GM18511 (cell line): Measurements from ENCODE around the gene A2ML1.
"Not testable (repeated sequence)": the region's sequence is repeated elsewhere in the genome, so short reads cannot be mapped to it uniquely, and the experiment has no call there.

Experiments used
- ATAC-seq: cut with Tn5 transposase; IDR thresholded peaks from one replicate; pipeline ENCODE4 v1.9.1; 2021; ENCODE audit warnings: mild to moderate bottlenecking, moderate library complexity; ENCODE audit not compliant: unreplicated experiment

A2ML1 gene

GRCh38 chr12:8822298-8822697 is at the start of gene A2ML1:
Gene A2ML1, plus strand, starts transcription at chr12:8822621. Its CDS starts 31 bp downstream, at chr12:8822652.
- ATAC-seq: no peak

GRCh38 chr12:8773461-8773860 is 49.0 kb upstream of the A2ML1 start:
- ATAC-seq: no peak

- no peak for ATAC-seq
Measured at GRCh38 chr12:8779281-8779680, 43.1 kb upstream of the A2ML1 start.

GRCh38 chr12:8779862-8780261 is 42.6 kb upstream of the A2ML1 start:
- ATAC-seq: no peak

GRCh38 chr12:8780389-8780788 is 42.0 kb upstream of the A2ML1 start:
- ATAC-seq: no peak

- no peak for ATAC-seq
Measured at GRCh38 chr12:8781381-8782127, 40.9 kb upstream of the A2ML1 start.

- ATAC-seq: no peak
Measured at GRCh38 chr12:8784290-8784888, 38.0 kb upstream of the A2ML1 start.

- no peak for ATAC-seq
Measured at GRCh38 chr12:8785499-8785898, 36.9 kb upstream of the A2ML1 start.

- not testable (repeated sequence) for ATAC-seq
Measured at GRCh38 chr12:8787206-8787605, 35.2 kb upstream of the A2ML1 start.

GRCh38 chr12:8788706-8789105 is 33.7 kb upstream of the A2ML1 start:
- not testable (repeated sequence) for ATAC-seq

GRCh38 chr12:8789341-8790013 is 32.9 kb upstream of the A2ML1 start:
- ATAC-seq: not testable (repeated sequence)

- not testable (repeated sequence) for ATAC-seq
Measured at GRCh38 chr12:8793226-8793625, 29.2 kb upstream of the A2ML1 start.

- ATAC-seq: not testable (repeated sequence)
Measured at GRCh38 chr12:8794611-8795010, 27.8 kb upstream of the A2ML1 start.

- ATAC-seq: no peak
Measured at GRCh38 chr12:8796831-8797626, 25.4 kb upstream of the A2ML1 start.

GRCh38 chr12:8801213-8801612 is 21.2 kb upstream of the A2ML1 start:
- ATAC-seq: not testable (repeated sequence)

GRCh38 chr12:8804833-8805232 is 17.6 kb upstream of the A2ML1 start:
- not testable (repeated sequence) for ATAC-seq

- ATAC-seq: not testable (repeated sequence)
Measured at GRCh38 chr12:8805487-8805886, 16.9 kb upstream of the A2ML1 start.

- ATAC-seq: not testable (repeated sequence)
Measured at GRCh38 chr12:8807084-8807483, 15.3 kb upstream of the A2ML1 start.

GRCh38 chr12:8810112-8810511 is 12.3 kb upstream of the A2ML1 start:
- not testable (repeated sequence) for ATAC-seq

GRCh38 chr12:8813572-8814357 is 8.7 kb upstream of the A2ML1 start:
- ATAC-seq: no peak
